ENCODE results near the gene ETV4. TPM values are rescaled to one million over a fixed set of nuclear protein-coding genes. Genes with fewer than 3 reads are reported as not detected.

Gene ETV4
- polyA plus RNA-seq, 2 donors: 4.1 to 7.4 TPM

GRCh38 chr17:43573579-43574321 is 27.6 kb upstream of the ETV4 start:
- Histone ChIP-seq H3K27ac (ENCODE audit: low read depth in 2 of 2, low read length in 1 of 2) (no peak overlapping the region), H3K4me3 (ENCODE audit: low read depth in 1 of 2, low read length in 2 of 2) (no peak overlapping the region), H3K27me3 (ENCODE audit: control insufficient read depth in 1 of 2, insufficient read depth in 2 of 2, low read length in 2 of 2) (peaks cover 0 to 2% of the 10 kb centered on the region in 2 donors), H3K4me1 (ENCODE audit: control insufficient read depth in 2 of 2, insufficient read depth in 2 of 2, low read length in 1 of 2) (no peaks in the 10 kb centered on the region), H3K36me3 (ENCODE audit: control insufficient read depth in 2 of 2, insufficient read depth in 2 of 2, low read length in 1 of 2) (no peaks in the 10 kb centered on the region), H3K9me3 (ENCODE audit: control insufficient read depth in 2 of 2, insufficient read depth in 1 of 2, low read depth in 1 of 2, low read length in 1 of 2) (no peaks in the 10 kb centered on the region)
- WGBS, 2 donors: 40 to 55% methylated on average over 7 of the region's 7 CpGs

GRCh38 chr17:43572368-43572980 is 26.3 kb upstream of the ETV4 start:
- Histone ChIP-seq H3K27me3 (ENCODE audit: control insufficient read depth in 1 of 2, insufficient read depth in 2 of 2, low read length in 2 of 2) (peaks cover 0 to 2% of the 10 kb centered on the region in 2 donors), H3K9me3 (ENCODE audit: control insufficient read depth in 2 of 2, insufficient read depth in 1 of 2, low read depth in 1 of 2, low read length in 1 of 2) (no peaks in the 10 kb centered on the region), H3K4me3 (ENCODE audit: low read depth in 1 of 2, low read length in 2 of 2) (no peak overlapping the region), H3K4me1 (ENCODE audit: control insufficient read depth in 2 of 2, insufficient read depth in 2 of 2, low read length in 1 of 2) (no peaks in the 10 kb centered on the region), H3K27ac (ENCODE audit: low read depth in 2 of 2, low read length in 1 of 2) (no peak overlapping the region), H3K36me3 (ENCODE audit: control insufficient read depth in 2 of 2, insufficient read depth in 2 of 2, low read length in 1 of 2) (no peaks in the 10 kb centered on the region)
- WGBS, 2 donors: 73 to 88% methylated on average over 5 of the region's 5 CpGs

DNA sequence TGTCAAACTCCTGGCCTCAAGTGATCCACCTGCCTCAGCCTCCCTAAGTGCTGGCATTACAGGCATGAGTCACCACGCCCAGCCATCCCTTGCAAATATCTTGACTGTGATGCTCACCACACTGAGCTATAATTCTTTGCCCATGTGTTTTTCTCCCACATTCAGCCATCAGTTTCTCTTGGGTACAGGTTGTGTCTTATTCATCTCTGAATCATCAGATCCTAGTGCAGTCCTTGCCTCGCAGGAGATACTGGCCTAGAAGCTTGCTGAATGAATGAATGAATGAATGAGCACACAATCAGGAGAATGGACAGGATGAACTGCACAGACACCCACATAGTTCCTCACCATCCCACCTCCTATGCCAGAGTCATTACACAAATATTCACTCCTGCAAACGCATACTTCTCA is 24.4 kb upstream of the ETV4 start:
- Histone ChIP-seq H3K27me3 (ENCODE audit: control insufficient read depth in 1 of 2, insufficient read depth in 2 of 2, low read length in 2 of 2) (peaks cover 0 to 2% of the 10 kb centered on the region in 2 donors), H3K27ac (ENCODE audit: low read depth in 2 of 2, low read length in 1 of 2) (no peak overlapping the region), H3K36me3 (ENCODE audit: control insufficient read depth in 2 of 2, insufficient read depth in 2 of 2, low read length in 1 of 2) (no peaks in the 10 kb centered on the region), H3K9me3 (ENCODE audit: control insufficient read depth in 2 of 2, insufficient read depth in 1 of 2, low read depth in 1 of 2, low read length in 1 of 2) (no peaks in the 10 kb centered on the region), H3K4me3 (ENCODE audit: low read depth in 1 of 2, low read length in 2 of 2) (no peak overlapping the region), H3K4me1 (ENCODE audit: control insufficient read depth in 2 of 2, insufficient read depth in 2 of 2, low read length in 1 of 2) (no peaks in the 10 kb centered on the region)
- 84 to 89% methylated on average over 3 of the region's 3 CpGs for WGBS, 2 donors

- H3K9me3 ChIP-seq (ENCODE audit: control insufficient read depth in 2 of 2, insufficient read depth in 1 of 2, low read depth in 1 of 2, low read length in 1 of 2): no peaks in the 10 kb centered on the region
- no peaks in the 10 kb centered on the region for H3K4me1 ChIP-seq (ENCODE audit: control insufficient read depth in 2 of 2, insufficient read depth in 2 of 2, low read length in 1 of 2)
- H3K36me3 ChIP-seq (ENCODE audit: control insufficient read depth in 2 of 2, insufficient read depth in 2 of 2, low read length in 1 of 2): no peaks in the 10 kb centered on the region
- H3K4me3 ChIP-seq (ENCODE audit: low read depth in 1 of 2, low read length in 2 of 2): no peak overlapping the region
- H3K27me3 ChIP-seq (ENCODE audit: control insufficient read depth in 1 of 2, insufficient read depth in 2 of 2, low read length in 2 of 2): no peaks in the 10 kb centered on the region
- WGBS, 2 donors: 82 to 89% methylated on average over 5 of the region's 5 CpGs
- no peak overlapping the region for H3K27ac ChIP-seq (ENCODE audit: low read depth in 2 of 2, low read length in 1 of 2)
Observed at GRCh38 chr17:43568506-43569082, 22.5 kb upstream of the ETV4 start.

GRCh38 chr17:43563600-43564594 is 17.8 kb upstream of the ETV4 start:
- Histone ChIP-seq H3K36me3 (ENCODE audit: control insufficient read depth in 2 of 2, insufficient read depth in 2 of 2, low read length in 1 of 2) (no peaks in the 10 kb centered on the region), H3K27ac (ENCODE audit: low read depth in 2 of 2, low read length in 1 of 2) (no peak overlapping the region), H3K4me1 (ENCODE audit: control insufficient read depth in 2 of 2, insufficient read depth in 2 of 2, low read length in 1 of 2) (no peaks in the 10 kb centered on the region), H3K4me3 (ENCODE audit: low read depth in 1 of 2, low read length in 2 of 2) (no peak overlapping the region), H3K27me3 (ENCODE audit: control insufficient read depth in 1 of 2, insufficient read depth in 2 of 2, low read length in 2 of 2) (no peaks in the 10 kb centered on the region), H3K9me3 (ENCODE audit: control insufficient read depth in 2 of 2, insufficient read depth in 1 of 2, low read depth in 1 of 2, low read length in 1 of 2) (no peaks in the 10 kb centered on the region)
- WGBS, 2 donors: 67 to 72% methylated on average over 15 of the region's 15 CpGs

DNA sequence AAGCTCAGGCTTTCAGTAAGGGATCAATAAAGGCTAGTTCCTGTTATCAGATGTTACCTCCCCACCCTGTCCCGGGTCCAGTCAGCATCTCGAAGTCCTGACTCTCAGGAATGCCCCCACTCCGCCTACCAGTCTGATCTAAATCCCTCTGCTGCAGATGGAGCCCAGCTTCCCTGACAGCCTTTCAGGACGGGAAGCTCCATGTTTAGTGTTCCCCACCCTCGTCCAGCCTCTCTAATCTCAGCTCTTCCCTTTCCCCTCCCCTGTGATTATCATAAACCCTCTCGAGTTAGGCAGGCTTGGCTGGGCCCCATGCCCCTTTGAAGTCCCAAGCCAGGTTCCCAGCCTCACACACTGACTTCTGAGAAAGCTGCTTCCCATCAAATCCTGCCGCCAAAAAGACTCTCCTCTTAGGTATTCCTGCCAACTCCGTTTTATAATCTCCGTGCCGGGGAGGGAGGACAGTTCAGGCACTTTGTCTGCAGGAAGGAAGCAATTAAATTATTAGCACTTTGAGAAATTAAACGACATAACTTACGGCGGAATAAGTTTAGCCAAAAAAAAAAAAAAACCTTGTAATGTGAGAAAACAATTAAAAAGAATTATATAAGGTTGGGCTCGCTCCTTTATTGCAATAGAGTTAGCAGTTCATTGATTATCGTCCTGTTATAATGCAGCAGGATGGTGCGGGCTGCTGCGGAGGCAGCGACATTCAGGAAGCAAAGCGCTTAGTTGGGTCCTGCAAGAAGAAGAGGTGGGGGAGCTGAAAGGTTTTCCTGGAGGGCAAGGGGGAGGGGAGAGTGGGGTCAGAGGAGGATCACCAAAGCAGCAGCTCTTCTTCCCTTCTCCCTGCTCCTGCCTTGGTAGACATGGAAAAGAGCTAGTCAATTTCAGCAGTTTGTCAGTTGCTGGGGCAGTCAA is 16.8 kb upstream of the ETV4 start:
- Histone ChIP-seq H3K36me3 (ENCODE audit: control insufficient read depth in 2 of 2, insufficient read depth in 2 of 2, low read length in 1 of 2) (no peaks in the 10 kb centered on the region), H3K9me3 (ENCODE audit: control insufficient read depth in 2 of 2, insufficient read depth in 1 of 2, low read depth in 1 of 2, low read length in 1 of 2) (no peaks in the 10 kb centered on the region), H3K27ac (ENCODE audit: low read depth in 2 of 2, low read length in 1 of 2) (no peak overlapping the region), H3K27me3 (ENCODE audit: control insufficient read depth in 1 of 2, insufficient read depth in 2 of 2, low read length in 2 of 2) (no peaks in the 10 kb centered on the region), H3K4me3 (ENCODE audit: low read depth in 1 of 2, low read length in 2 of 2) (no peak overlapping the region), H3K4me1 (ENCODE audit: control insufficient read depth in 2 of 2, insufficient read depth in 2 of 2, low read length in 1 of 2) (no peaks in the 10 kb centered on the region)
- WGBS, 2 donors: 12% methylated on average over 19 of the region's 19 CpGs

DNA sequence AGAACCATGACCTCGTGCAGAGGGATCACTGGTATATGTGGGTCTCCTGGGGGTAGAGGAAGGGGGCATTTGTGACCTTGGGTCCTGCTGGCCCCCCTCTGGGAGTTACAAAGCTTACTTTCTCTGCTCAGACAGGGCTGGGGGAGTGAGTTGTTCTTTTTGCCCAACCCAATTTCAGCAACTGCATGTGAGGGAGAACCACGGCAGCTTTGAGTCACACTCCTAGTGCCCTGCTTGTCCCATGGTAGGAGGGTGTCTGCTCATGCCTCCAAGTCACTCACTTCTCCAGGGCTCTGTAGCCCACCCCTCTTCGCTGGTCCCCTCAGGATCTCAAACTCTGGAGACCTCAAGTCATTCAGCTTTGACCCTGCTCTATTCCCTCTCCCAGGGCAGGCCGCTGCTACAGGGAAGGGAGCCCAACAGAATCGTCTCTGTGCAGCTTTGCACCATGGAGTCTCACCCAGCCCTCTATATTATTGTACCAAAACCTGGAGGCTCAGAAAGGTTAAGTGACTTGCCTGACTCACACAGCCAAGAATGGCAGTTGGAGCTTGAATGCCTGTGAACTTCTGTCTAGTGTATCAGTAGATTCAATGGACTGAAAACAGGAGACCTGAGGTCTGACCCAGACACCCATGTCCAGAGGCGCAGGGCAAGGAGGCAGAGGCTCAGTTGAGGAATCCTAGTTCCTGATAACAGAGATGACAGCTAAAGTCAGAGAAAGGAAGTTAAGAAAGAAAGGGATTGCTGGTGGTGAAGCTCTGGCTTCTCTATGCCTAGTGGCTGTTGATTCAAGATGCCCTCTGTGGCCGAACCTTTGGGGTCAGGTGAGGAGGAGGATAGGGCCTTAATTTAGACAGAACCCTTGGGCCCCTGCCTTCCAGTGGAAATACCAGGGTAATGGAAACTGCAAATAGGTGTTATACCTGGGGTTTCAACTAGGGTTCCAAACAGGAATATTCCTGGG is 14.6 kb upstream of the ETV4 start:
- Histone ChIP-seq H3K4me1 (ENCODE audit: control insufficient read depth in 2 of 2, insufficient read depth in 2 of 2, low read length in 1 of 2) (no peaks in the 10 kb centered on the region), H3K27ac (ENCODE audit: low read depth in 2 of 2, low read length in 1 of 2) (no peak overlapping the region), H3K36me3 (ENCODE audit: control insufficient read depth in 2 of 2, insufficient read depth in 2 of 2, low read length in 1 of 2) (no peaks in the 10 kb centered on the region), H3K9me3 (ENCODE audit: control insufficient read depth in 2 of 2, insufficient read depth in 1 of 2, low read depth in 1 of 2, low read length in 1 of 2) (no peaks in the 10 kb centered on the region), H3K4me3 (ENCODE audit: low read depth in 1 of 2, low read length in 2 of 2) (no peak overlapping the region), H3K27me3 (ENCODE audit: control insufficient read depth in 1 of 2, insufficient read depth in 2 of 2, low read length in 2 of 2) (no peaks in the 10 kb centered on the region)
- 89 to 93% methylated on average over 7 of the region's 7 CpGs for WGBS, 2 donors

DNA sequence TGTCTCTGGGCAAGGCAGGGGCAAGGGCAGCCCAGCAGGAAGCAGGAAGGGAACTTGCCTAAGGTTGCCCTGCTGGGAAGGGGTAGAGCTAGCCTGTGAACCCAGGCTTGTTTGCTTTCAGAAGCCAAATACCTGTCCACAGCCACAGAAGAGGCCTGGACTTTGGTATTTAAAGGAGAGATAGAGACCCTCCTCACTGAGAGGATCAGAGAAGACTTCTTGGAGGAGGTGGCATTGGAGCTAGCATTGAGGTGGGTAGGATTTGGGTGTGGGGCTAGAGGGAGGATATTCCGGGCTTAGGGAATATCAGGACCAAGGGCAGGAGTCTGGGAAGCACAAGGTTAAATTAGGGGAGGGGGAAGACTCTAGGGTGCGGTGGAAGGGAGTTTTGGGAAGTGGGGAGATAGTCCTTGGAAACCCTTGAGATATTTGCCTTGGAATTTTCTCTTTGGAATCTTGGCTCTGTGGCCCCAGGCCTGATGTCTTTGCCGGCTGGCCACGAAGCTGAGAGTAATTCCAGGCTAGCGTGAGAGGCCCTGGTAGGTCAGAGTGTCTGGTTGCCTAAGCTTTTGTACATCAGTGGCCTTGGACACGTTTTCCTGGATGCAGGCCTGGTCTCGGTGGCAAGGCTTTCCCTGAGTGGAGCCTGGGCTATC is 13.1 kb upstream of the ETV4 start:
- WGBS, 2 donors: 80 to 82% methylated on average over 7 of the region's 7 CpGs
- Histone ChIP-seq H3K27me3 (ENCODE audit: control insufficient read depth in 1 of 2, insufficient read depth in 2 of 2, low read length in 2 of 2) (no peaks in the 10 kb centered on the region), H3K9me3 (ENCODE audit: control insufficient read depth in 2 of 2, insufficient read depth in 1 of 2, low read depth in 1 of 2, low read length in 1 of 2) (no peaks in the 10 kb centered on the region)

More for the DNA sequence above, 13.1 kb upstream of the ETV4 start:
- Histone ChIP-seq H3K36me3 (ENCODE audit: control insufficient read depth in 2 of 2, insufficient read depth in 2 of 2, low read length in 1 of 2) (no peaks in the 10 kb centered on the region), H3K4me1 (ENCODE audit: control insufficient read depth in 2 of 2, insufficient read depth in 2 of 2, low read length in 1 of 2) (no peaks in the 10 kb centered on the region), H3K27ac (ENCODE audit: low read depth in 2 of 2, low read length in 1 of 2) (no peak overlapping the region), H3K4me3 (ENCODE audit: low read depth in 1 of 2, low read length in 2 of 2) (no peak overlapping the region)

Measured in esophagus (tissue), 2 donors.